HG02588 (cell line): ENCODE measurements around the gene FLRT1.

Experiments used
- ATAC-seq: cut with Tn5 transposase; IDR thresholded peaks from one replicate; pipeline ENCODE4 v1.9.1; 2021; ENCODE audit warnings: mild to moderate bottlenecking, moderate library complexity; ENCODE audit not compliant: unreplicated experiment

FLRT1 gene

GRCh38 chr11:64005691-64006090, 30.0 kb upstream of the FLRT1 start:
- no peak for ATAC-seq

GRCh38 chr11:64006398-64006797, 29.3 kb upstream of the FLRT1 start:
- no peak for ATAC-seq

- no peak for ATAC-seq
These were observed 28.5 kb upstream of the FLRT1 start for GRCh38 chr11:64007160-64007628.

DNA sequence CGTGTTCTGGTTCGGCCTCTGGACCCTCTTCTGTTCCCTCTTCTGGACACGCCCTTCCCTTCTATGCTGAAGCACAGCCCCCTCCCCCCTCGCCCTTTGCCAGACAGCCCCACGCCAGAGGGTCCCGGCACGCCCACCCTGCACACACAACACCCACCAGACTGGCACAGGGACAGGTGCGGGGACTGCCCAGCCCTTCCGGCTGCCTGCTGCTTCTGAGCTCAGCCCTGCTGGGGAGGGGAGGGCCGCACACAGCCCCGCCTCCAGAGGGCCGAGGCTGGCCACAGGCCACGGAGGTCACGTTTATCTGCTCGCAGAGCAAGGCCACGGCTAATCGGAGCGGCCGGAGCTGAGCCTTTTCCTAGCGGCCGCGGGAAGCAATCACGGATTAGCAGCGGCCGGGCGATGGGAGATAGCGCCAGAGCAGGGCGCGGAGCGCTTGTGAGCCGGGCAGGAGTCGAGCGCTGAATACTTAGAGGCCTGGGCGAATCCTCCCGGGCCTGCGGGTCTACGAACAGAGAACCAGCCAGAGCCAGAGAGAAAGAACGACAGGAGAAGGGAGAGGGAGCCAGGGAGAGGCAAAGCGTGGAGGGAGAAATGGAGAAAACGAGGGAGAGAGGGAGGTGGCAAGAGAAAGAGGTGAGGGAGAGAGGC, 28.0 kb upstream of the FLRT1 start:
- no peak for ATAC-seq

GRCh38 chr11:64008283-64008913, 27.3 kb upstream of the FLRT1 start:
- ATAC-seq = no peak

- ATAC-seq = no peak
These were observed 26.7 kb upstream of the FLRT1 start for GRCh38 chr11:64008914-64009633.

DNA sequence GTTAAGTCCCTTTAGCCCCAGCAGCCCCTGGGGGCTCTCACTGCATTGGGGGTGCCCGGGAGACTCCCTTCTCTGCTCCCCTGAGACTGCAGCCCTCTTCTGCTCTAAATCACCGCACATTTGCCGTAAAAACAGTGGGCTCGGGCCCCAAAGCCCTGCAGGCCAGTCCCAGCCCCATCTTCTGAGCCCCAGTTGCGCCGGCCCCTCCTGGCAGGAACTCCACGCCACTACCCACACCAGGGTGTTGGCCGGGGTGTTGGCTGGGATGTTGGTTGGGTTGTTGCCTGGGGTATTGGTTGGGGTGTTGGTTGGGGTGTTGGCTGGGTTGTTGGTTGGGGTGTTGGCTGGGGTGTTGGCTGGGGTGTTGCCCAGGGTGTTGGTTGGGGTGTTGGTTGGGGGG, 26.0 kb upstream of the FLRT1 start:
- no peak for ATAC-seq

DNA sequence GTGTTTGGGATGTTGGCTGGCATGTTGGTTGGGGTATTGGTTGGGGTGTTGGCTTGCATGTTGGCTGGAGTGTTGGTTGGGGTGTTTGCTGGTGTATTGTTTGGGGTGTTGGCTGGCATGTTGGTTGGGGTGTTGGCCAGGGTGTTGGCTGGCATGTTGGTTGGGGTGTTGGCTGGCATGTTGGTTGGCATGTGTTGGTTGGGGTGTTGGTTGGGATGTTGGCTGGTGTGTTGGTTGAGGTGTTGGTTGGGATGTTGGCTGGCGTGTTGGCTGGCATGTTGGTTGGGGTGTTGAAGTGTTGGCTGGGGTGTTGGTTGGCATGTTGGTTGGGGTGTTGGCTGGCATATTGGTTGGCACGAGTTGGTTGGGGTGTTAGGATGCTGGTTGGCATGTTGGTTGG, 24.9 kb upstream of the FLRT1 start:
- ATAC-seq = no peak

- ATAC-seq = no peak
These were observed 24.4 kb upstream of the FLRT1 start for GRCh38 chr11:64011371-64011770.

DNA sequence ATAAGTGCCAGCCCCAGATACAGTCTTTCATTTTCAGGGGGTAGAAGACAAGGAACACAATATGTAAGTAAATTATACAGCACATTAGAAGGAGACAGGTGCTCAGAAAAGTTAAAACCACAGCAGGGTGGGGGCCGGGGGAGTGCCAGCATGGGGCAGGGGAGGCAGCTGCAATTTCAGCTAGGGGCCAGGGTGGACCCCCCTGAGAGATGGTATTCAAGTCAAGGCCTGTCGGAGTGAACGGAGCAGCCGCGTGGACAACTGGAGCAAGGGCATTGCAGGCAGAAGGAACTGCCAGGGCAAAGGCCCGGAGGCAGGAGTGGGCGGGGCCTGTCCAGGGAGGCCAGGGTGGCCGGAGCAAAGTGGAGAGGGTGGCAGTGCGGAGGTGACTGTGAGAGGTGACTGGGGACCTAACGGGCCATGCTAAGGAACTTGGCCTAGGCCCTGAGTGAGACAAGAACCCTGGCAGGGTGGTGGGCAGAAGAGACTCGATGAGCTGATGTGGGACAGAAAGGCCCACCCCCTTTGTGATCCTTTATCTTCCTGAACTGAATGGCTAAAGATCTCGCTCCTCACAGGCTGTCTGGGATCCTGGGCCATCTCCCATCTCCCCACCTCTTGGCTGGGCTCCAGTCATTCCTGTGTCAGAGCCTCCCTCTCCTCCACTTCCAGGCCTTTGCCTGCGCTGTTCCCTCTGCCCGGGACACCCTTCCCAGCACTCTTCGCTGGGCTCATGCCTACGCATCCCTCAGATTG, 22.4 kb upstream of the FLRT1 start:
- no peak for ATAC-seq

DNA sequence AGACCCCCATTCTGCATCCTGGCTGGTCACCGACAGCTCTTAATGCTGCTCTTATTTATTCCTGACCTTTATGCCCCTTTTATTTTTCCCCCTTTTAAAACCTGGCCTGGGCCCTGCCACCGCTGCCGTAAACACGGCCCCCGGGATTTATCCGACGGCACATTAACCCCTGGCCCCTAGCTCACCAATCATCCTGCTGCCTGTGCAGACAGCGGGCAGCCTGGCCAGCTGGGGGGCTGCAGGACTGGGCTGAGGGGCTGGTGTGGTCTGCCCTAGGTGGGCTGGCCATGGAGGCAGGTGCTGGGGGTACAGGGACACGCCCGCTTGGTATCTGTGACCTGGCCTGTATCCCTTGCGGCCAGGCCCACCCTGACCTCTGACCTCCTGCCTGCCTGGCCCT, 21.4 kb upstream of the FLRT1 start:
- no peak for ATAC-seq

GRCh38 chr11:64015510-64015909, 20.2 kb upstream of the FLRT1 start:
- no peak for ATAC-seq

DNA sequence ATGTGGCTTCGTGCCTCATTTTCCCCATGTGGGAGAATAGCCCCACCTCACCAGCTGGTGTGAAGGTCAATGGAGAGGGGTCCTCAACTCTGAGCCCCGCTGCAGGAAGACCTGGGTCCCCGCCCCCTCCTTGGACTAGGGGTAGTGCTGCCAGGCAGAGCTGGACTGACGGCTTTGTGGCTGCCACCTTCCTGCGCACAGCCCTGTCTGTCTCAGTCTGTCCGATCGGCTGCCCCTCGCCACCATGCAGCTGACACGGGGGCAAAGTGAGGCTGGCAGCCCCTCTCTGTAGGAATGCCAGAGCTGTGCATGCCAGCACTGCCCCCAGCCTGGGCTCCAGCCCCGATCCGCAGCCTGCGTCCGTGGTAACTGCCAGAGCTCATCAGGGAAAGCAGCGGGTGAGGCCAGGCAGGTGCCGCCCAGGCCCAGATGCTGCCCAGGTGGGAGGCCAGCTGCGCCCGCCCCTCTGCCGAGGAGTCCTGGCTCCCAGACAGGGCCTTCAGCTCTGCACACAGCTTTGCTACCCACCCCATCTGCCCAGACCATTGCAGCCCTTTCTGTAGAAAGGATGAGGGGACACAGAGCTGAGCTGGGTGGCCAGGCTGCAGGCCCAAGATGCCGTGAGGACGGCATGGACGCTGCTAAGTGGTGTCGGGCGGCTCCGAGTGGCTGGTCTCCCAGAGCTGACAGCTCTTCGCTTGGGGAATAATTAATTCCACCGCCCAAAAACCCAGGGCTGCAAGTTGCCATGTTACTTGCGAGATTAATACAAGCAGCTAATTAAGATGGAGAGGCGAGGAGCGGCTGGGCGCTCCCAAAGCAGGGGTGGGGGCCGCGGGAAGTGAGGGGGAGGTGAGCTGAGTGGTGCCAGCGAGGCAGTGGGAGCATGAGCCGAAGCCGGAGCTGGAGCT, 19.5 kb upstream of the FLRT1 start:
- ATAC-seq = no peak

- no peak for ATAC-seq
These were observed 17.8 kb upstream of the FLRT1 start for GRCh38 chr11:64017945-64018224.

GRCh38 chr11:64018310-64018709, 17.4 kb upstream of the FLRT1 start:
- no peak for ATAC-seq

DNA sequence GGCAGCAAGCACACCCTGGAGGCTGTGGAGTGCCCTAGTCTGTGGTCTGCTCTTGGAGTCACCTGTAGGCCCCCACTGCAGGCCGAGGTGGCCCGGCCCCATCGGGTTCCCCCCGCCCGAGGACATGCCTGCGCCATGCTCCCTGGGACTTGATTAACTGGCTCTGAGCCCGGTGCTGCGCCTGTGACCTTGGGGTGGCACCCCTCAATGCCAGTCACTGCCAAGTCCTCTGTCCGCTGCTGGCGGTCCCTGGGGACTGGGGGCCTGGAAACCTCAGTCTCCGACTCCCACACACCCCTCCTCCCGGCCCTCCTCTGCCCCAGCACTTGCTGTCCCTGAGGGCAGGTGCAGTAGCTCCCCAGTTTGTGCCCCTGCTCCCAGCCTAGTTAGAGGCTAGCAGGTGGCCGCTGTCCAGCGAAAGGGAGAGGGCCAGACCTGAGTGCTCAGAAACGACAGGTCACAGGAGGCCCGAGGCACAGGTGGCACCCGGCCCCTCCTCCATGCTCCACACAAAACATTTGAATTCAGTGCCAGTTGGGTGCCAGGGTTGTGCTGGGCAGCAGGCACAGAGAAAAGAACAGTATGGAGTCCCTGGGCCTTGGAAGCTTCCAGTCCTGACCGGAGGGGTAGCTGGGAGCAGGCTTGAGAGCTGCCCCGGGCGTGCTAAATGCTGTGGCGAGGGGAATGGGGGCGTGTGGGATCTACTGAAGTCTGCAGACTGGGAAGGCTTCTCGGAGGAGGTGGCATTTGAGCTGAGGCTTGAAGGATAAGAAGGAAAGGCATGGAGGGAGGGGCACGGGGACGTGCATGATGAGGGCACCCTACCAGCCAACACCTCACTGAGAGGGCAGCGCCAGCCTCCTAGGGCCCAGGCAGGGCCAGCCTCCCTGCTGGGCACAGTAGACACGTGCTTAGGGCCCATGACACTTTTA, 16.4 kb upstream of the FLRT1 start:
- ATAC-seq = no peak

- ATAC-seq = no peak
These were observed 14.6 kb upstream of the FLRT1 start for GRCh38 chr11:64020976-64021756.

GRCh38 chr11:64021757-64022093, 14.0 kb upstream of the FLRT1 start:
- no peak for ATAC-seq
